ENCODE results near the gene EFCAB6.

The EFCAB6 gene

DNA sequence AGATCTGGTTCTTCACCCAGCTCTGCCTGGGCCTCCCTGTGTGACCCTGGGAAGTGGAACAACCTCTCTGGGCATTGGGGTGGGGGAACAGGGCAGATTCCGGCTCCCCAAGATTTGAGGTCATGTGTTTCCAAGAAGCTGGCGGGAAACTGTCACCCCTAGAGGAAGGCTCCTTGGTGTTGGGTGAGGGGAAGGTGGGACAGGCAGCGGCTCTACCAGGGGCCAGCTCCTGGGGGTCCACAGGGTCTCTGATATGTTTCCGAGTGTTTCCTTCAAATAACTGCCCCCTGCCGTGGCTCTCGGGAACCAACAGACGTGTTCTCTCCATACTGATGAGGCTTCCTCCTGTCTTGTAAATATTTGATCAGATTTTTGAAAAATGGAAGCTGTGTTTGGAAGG, 321.8 kb downstream of the EFCAB6 start:
- DNase-seq: no peak

DNA sequence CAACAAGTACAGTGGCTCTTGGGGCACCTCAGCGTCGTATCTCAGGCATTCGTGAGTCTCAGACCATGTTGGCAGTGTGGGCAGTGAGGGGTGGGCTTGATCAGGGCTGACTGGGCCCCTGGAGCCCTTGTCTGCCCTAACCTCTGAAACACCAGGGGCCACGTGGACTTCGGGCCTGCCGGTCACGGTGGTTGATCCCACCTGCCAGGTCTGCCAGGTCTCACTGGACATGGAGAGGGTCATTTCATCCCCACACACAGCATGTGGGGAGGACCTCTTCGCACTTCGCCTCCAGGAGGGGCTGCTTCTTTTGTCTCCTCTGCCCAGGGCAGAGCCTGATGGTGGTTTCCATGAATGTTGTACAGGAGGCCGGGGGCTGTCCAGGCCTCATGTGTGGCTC, 323.2 kb downstream of the EFCAB6 start:
- no peak for DNase-seq

- DNase-seq: no peak
Measured at GRCh38 chr22:43488031-43488866, 323.9 kb downstream of the EFCAB6 start.

GRCh38 chr22:43487311-43488030, 324.6 kb downstream of the EFCAB6 start:
- no peak for DNase-seq

- no peak for DNase-seq
Measured at GRCh38 chr22:43485502-43486089, 326.5 kb downstream of the EFCAB6 start.

DNA sequence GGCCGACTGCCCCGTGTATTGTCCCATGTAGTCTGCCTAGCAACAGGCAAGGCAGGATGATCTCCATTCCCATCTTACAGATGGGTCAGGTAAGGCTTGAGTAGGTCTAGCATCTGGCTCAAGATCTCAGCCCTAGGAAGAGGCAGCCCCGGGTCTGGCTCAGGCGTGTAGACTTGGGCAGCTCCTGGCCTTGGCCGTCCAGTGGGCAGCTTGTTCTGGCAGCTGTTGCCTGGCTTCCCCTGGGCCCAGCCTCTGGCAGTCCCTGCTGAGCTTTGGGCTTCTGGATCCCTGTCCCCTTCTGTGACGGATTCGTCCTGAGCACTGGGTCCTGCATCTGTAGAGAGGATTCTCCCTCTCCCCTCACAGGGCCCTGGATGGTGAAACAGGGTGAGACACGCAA, 327.9 kb downstream of the EFCAB6 start:
- DNase-seq: no peak

DNA sequence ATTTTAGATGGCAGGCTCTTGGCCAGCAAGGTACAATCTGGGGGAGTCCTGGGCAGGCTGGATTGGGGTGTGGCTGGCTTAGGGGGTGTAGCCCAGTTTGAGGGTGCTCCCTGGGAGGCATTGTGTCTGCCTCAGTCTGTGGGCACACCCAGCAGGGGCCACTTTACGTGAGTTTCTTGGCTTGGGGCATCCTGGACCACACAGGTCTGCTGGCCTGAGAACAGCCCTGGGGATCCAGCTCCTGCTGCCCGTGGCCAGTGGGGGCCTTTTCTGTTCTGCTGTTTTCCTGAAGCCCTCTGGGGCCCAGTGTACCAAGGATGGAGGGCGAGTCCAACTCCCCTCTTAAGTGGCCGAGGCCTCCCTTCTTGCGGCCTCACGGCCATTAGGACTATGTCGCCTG, 328.4 kb downstream of the EFCAB6 start:
- DNase-seq: no peak

GRCh38 chr22:43483266-43483665, 328.8 kb downstream of the EFCAB6 start:
- no peak for DNase-seq

- no peak for DNase-seq
Measured at GRCh38 chr22:43482318-43482625, 329.8 kb downstream of the EFCAB6 start.

DNA sequence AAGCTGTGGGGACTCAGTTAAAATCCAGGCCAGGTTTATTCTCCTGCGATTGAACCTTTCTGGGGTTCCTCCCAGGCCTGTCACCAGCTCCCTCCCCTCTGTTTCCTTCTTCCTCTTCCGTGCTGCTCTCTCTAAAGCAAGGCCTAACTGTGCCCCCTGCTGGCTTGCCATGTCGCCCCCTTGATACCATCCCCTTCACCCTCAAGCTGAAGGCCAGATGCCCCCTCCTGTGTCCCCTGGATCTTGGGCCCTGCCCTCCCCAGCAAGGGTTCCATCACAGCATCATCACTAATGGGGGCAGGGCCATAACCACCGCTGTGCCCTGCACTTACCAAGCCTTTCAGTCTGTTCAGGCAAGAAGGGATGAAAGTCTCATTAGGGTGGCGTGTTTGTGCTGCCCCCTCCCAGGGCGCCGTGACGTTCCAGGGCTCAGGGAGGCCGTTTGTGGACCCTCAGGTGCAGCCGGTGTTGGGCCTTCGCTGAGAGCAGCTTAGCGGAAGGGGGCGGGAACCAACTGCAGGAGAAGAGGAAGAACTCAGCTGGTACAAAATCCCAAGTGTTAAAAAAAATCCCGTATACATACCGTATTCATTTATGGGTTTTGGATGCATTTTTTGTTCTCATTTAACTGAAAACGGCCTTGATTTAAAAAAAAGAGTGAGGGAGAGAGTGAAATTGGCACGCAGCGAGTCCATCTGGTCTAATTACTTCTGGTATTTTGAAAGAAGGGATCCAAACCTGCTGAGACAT, 330.4 kb downstream of the EFCAB6 start:
- DNase-seq: peak; percentile 35

GRCh38 chr22:43479962-43480361, 332.1 kb downstream of the EFCAB6 start:
- peak; percentile 6 for DNase-seq

DNA sequence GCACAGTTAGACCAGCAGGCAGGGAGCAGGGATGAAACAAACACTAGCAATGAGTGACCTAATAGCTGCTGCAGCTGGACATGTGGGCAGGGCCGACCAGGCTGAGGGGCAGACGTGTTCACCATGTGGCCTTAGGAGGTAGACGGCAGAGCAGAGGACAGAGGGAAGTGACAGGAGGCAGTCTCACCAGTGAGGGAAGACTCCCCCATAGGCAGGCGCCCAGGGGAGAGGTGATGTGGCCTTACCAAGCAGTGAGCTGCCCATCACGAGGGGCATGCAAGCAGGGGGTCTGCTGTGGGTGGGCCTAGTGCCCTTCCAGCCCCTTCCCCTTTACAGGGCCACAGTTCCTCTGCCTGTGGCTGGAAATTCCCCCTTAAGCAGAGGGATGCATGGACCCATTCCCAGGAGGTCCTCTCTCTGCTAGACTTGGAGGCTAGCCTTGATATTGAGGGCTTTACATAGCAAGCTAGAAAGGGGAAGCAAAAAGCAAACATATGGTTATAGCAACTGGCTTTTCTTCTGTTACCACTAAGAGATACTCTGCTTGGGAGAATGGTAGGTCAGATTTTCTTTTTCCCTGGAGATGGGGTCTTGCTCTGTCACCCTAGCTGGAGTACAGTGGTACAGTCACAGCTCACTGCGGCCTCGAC, 332.7 kb downstream of the EFCAB6 start:
- no peak for DNase-seq

Data from suppressor macrophage treated with lipopolysaccharide for 4 hours (primary cell).